Body of pancreas (tissue), 4 donors: ENCODE data around the gene ASB16.

Source experiments
- POLR2A ChIP-seq, 3 donors: fragments of 450-650 bp; IDR thresholded peaks; one replicate each; pipeline ENCODE4 v1.6.1; 2016; ENCODE audit warnings: antibody characterized with exemption in 3 of 3, mild to moderate bottlenecking in 2 of 3
- TF ChIP-seq, protein P1 (sequence below), 7 experiments: fragments of 450-650 bp in 4 of 7; fragments of 200-600 bp in 3 of 7; sonication (generic) in 3 of 7; IDR thresholded peaks; one replicate each; pipeline ENCODE4 v1.5.1; 2016 to 2019; ENCODE audit warnings: antibody characterized with exemption in 7 of 7

DNA sequence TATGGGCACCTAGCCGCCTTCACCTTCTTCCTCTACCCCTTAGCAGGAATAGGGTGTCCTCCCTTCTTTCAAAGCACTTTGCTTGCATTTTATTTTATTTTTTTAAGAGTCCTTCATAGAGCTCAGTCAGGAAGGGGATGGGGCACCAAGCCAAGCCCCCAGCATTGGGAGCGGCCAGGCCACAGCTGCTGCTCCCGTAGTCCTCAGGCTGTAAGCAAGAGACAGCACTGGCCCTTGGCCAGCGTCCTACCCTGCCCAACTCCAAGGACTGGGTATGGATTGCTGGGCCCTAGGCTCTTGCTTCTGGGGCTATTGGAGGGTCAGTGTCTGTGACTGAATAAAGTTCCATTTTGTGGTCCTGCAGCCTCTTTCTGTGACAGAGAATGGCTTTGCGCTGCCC, 20.9 kb downstream of the ASB16 start:
- TF ChIP-seq, protein P1, sequence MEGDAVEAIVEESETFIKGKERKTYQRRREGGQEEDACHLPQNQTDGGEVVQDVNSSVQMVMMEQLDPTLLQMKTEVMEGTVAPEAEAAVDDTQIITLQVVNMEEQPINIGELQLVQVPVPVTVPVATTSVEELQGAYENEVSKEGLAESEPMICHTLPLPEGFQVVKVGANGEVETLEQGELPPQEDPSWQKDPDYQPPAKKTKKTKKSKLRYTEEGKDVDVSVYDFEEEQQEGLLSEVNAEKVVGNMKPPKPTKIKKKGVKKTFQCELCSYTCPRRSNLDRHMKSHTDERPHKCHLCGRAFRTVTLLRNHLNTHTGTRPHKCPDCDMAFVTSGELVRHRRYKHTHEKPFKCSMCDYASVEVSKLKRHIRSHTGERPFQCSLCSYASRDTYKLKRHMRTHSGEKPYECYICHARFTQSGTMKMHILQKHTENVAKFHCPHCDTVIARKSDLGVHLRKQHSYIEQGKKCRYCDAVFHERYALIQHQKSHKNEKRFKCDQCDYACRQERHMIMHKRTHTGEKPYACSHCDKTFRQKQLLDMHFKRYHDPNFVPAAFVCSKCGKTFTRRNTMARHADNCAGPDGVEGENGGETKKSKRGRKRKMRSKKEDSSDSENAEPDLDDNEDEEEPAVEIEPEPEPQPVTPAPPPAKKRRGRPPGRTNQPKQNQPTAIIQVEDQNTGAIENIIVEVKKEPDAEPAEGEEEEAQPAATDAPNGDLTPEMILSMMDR (IDR thresholded peaks at IDR 0.05) = no peak
- no peak for TF ChIP-seq POLR2A (IDR thresholded peaks at IDR 0.05)
